Brain pericyte (primary cell): ENCODE results near the gene ADI1.

Experiments
- DNase-seq: peaks from one replicate; pipeline ENCODE4 v3.0.0-alpha.2; 2012; ENCODE audit warnings: low read depth, low spot score

The ADI1 gene, protein sequence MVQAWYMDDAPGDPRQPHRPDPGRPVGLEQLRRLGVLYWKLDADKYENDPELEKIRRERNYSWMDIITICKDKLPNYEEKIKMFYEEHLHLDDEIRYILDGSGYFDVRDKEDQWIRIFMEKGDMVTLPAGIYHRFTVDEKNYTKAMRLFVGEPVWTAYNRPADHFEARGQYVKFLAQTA

GRCh38 chr2:3519255-3520205, at the start of gene ADI1:
ADI1 (minus strand) TSS chr2:3519531; CDS start chr2:3519487, 44 bp downstream.
- no peak for DNase-seq

GRCh38 chr2:3566806-3567205, 47.5 kb upstream of the ADI1 start:
- DNase-seq = no peak

DNA sequence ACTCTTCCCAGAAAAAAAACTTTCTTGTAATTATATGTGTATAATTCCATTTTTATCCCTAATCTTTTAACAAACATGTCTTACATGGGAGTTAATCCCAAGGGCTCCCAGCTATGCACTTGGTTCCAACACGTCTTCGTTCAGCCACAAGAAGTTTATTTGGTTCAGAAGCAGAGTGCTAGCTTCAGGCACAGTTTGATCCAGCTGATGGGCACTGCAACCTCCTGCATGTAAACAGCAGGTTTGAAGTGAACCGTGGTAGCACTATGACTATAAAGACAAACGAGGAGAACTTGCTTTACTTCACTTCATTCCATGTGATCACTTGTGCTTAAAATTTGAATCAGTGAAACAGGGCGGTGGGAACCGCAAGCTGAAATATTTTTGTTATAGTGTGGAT, 45.8 kb upstream of the ADI1 start:
- no peak for DNase-seq

DNA sequence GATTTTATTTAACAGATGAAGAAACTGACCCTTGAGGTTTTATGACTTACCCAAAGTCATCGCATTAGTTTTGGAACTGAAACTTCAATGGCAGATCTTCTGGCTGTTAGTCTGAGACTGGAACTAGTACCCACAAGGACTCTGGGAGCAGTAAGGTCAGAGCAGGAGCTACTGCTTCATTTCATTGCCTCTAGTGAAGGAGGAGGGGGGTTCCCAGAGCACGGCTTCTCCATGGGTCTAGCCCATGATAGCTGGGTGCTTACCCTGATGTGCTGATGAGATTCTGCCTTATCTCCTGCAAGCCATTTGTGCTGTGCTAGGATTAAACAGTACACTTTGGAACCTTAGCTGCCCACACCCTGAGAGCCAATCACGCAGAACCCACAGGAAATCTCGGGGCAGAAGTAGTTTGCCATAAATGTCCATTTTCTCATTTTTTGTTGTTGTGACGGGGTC, 44.2 kb upstream of the ADI1 start:
- no peak for DNase-seq

DNA sequence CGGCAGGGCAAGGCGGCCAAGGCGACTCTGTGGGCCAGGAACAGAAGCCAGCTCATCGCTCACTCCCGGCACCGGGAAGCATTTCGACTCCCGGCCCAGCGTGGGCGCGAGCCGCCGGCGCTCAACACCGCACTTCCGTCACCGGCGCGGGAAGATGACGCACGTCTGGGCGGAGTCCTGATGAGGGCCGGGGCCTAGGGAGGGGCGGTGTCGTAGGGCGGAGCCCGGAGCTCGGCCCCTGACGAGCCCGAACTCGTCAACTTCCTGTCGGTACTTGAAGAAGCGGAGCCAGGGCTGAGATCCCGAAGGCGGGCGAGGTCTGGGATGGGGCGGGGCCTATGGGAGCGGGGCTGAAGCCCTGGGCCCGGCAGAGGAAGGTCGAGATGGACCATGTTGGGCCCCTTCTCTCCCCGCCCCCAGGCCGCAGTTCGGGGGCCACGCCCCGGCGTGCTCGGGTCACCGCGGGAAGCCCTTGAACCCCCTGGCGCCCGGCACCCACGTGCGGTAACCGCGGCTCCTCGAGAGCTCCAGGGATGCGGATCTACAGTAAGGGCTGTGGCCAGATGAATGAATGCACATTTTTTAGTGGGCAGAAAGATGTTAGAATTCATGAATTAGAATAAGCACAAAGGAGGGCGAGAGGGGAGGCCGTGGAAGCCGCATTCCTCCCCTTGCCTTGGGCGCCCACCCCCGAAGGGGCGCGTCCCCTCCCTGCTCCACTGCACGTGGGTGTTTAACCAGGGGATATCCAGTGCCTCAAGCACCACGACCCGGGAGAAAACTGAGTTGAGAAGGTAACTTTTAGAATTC, 39.1 kb upstream of the ADI1 start, which contains the start of gene RNASEH1:
TSS of gene RNASEH1 (minus strand) at position 129 of the 810 bp plus-strand sequence. CDS start at position 56, 73 bp downstream.
- DNase-seq = peak; percentile 96

GRCh38 chr2:3557639-3558204, 38.4 kb upstream of the ADI1 start:
- DNase-seq = no peak

DNA sequence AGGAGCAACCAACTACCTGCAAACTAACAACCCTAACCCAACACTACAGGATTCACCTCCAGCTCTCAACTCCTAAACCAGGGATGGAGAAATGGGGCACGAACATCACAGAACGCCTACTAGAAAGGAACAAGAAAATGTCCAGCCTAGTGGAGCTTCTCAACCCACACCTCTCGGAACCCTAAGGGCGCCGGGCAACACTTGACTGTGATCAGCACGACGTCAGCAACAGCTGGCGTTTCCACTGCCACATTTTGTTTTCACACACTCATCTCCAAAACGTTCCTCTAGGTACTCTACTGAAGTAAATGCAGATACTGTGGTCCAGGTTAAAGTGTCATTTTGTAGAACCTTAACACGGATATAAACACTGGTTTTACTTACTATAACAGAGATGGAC, 34.6 kb upstream of the ADI1 start:
- DNase-seq = no peak

- no peak for DNase-seq
Observed at GRCh38 chr2:3547915-3548314, 28.6 kb upstream of the ADI1 start.

DNA sequence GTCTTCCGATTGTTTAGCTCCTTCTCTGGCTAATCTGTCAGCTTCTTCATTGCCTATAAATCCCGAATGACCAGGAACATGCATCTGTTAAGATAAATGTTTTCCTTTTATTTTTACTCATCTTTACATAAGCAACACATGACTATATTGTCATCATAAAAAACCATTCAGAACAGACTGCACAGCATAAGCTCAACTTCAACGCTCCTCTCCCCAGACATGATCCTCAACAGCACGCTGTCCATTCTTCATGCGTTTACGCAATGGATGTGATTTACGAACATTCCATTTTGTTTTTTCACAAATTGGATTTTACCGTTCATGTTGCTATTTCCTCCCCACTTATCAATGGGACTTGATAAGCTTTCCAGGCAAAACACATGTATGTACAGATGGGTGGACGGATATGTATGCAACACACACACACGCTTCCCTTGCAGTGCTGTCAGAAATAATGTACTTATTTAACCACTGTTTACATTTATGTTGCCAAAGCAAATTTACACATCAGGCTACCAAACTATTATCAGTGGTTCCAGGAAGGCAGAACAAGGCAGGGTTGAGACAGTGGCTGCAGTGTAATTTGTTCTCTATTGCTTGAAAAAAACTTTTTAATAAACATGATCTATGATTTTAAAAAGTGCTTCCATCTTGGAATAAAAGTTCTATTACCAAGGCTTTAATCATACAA, 26.6 kb upstream of the ADI1 start:
- DNase-seq = no peak

DNA sequence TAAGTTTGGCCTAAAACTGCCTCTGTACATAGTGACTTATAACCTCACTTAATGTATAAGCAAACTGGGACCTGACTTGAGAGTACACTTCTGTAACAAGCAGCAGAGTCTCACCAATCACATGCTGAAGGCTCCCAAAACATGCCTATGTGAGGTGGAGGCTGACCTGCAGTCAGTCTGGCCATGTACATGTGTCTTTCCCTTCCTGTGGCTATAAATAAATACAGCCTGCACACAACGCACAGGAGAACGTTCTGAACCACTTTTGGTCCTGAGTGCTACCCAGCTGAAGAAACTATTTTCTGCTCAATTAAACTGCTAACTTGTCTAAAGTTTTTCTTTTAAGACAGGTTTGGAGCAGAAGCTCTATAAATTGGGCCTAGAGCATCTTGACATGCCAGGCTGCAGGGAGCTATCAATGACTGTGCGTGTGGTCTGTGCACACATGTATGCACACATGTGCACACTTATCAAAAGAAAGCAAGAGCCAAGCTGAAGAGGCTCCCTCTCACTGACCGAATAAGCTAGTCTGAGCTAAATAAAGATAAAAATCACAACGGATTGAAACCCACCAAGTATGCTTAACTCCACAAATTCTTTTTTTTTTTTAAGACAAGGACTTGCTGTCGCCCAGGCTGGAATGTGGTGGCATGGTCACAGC, 23.8 kb upstream of the ADI1 start:
- DNase-seq = no peak

- no peak for DNase-seq
Observed at GRCh38 chr2:3542107-3542506, 22.8 kb upstream of the ADI1 start.

DNA sequence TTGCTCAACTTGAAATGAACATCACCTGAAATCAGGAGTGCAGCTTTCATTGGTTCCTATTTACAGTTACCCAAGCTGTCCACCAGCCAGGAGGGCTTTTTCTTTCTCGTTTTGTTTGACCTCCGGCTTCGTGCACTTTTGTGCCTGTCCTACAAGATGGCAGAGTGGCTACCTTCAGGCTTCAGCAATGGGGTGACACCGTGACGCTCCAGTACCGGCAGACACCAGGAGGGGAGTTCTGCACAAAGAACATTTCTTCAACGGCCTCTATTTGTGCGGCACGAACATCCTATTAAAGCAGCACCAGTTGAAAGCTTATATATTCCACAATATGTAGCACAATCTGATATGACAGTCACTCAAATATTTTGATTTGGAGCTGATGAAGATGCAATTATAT, 20.5 kb upstream of the ADI1 start:
- no peak for DNase-seq

- no peak for DNase-seq
Observed at GRCh38 chr2:3536682-3537632, 17.6 kb upstream of the ADI1 start.

- DNase-seq = peak; percentile 55
Observed at GRCh38 chr2:3535794-3536681, 16.7 kb upstream of the ADI1 start.

- no peak for DNase-seq
Observed at GRCh38 chr2:3535467-3535793, 16.1 kb upstream of the ADI1 start.

- no peak for DNase-seq
Observed at GRCh38 chr2:3534251-3534814, 15.0 kb upstream of the ADI1 start.

DNA sequence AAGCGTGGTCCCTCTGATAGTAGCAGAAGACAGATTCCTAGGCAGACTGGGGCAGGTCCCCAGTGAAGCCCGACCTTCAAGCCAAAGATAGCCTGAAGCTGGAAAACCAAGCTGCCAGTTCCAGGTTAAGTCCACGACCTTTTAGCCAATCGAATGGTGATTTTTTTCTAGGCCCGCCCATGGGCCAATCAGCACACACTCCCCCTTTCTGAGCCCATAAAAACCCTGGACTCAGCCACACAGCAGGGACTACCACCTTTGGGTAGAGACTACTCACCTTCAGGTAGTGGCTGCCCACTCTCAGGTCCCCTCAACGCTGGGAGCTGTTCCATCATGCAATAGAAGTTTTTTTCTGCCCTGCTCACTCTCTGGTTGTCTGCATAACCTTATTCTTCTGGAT, 14.5 kb upstream of the ADI1 start:
- DNase-seq = no peak

GRCh38 chr2:3532941-3533340, 13.6 kb upstream of the ADI1 start:
- DNase-seq = no peak
